COR-L47 (cell line): Measurements from ENCODE around the gene IGFBP6.

Experiments
- DNase-seq: peaks from one replicate; lab custom pipeline; 2025; lab: John Stamatoyannopoulos, UW

IGFBP6 gene

DNA sequence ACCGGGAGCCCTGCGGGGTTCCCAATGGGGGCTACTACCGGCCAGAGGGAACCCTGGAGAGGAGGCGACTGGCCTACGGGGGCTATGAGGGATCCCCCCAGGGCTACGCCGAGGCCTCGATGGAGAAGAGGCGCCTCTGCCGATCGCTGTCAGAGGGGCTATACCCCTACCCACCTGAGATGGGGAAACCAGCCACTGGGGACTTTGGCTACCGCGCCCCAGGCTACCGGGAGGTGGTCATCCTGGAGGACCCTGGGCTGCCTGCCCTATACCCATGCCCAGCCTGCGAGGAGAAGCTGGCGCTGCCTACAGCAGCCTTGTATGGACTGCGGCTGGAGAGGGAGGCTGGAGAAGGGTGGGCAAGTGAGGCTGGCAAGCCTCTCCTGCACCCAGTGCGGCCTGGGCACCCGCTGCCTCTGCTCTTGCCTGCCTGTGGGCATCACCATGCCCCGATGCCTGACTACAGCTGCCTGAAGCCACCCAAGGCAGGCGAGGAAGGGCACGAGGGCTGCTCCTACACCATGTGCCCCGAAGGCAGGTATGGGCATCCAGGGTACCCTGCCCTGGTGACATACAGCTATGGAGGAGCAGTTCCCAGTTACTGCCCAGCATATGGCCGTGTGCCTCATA lies 37.9 kb upstream of the IGFBP6 start:
- DNase-seq: no peak

- no peak for DNase-seq
Observed at GRCh38 chr12:53060064-53060720, 37.3 kb upstream of the IGFBP6 start.

- peak; percentile 53 for DNase-seq
Observed at GRCh38 chr12:53060721-53061276, 36.7 kb upstream of the IGFBP6 start.

- DNase-seq: peak; percentile 88
Observed at GRCh38 chr12:53061404-53062010, 36.0 kb upstream of the IGFBP6 start.

GRCh38 chr12:53062011-53062961 lies 35.2 kb upstream of the IGFBP6 start:
- no peak for DNase-seq

DNA sequence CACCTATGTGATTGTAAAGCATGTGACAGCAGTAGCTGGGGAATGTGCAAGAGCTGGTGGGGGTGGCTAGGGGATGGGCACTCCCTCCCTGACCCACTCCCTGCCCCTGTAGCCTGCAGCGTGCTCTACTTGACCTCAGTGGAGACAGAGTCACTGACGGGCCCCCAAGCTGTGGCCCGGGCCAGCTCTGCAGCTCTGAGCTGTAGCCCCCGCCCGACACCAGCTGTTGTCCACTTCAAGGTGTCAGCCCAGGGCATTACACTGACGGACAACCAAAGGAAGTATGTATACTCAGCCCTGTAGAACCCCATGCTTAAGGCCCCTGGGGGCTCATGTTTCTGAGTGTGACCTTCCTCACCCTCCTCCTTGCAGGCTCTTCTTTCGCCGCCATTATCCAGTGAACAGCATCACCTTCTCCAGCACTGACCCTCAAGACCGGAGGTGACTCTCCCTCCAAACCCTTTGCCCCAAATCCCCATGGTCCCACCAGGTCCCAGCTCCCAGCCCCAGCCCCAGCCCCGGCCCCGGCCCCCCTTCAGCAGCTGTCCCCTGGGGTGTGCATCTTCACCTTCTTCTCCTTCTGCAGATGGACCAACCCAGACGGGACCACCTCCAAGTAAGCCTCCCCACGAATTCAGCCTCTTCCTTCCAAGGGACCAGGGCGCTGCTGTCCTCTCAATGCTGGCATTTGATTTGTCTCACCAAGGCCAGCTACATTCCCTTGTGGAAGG lies 34.3 kb upstream of the IGFBP6 start:
- no peak for DNase-seq

GRCh38 chr12:53063708-53064612 lies 33.5 kb upstream of the IGFBP6 start:
- DNase-seq: peak; percentile 82

DNA sequence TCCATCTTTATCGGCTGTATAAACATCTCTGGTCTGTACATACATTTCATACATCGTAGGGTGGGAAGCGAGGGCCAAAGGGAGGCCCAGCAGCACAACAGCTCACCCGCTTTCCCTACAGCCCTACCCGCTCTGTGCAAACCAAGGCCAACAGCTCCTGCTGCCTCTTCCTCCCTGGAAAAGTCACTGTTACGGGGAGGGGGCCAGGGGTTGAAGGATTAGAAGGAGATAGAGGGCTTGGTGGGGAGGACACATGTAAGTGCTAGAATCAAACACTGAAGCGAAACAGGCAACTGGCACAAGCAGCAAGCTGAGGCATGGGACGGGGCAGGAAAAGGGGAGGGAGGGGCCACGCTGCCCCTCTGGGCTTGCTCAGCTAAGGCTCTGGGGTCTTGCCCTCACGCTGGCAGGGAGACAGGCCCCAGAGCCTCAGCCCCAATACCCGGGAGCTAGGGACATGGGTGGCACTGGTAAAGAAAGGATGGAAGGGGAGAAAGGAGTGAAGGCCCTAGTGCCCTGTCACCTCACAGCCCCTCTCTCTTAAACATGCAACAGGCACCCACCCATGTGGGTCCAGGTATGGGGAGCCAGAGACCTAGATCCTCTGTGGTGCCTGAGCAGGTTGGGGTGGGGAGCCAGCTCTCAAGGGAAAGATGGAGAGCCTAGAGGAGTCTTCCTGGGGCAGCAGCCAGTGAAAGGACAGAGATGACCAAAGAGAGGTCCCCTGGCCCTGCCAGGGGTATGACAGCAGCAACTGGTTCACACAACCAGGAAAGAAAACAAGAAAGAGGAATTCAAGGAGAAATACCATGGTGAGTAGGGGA lies 32.6 kb upstream of the IGFBP6 start:
- no peak for DNase-seq

- no peak for DNase-seq
Observed at GRCh38 chr12:53065470-53065869, 32.0 kb upstream of the IGFBP6 start.

GRCh38 chr12:53065975-53066931 lies 31.2 kb upstream of the IGFBP6 start:
- peak; percentile 75 for DNase-seq

- no peak for DNase-seq
Observed at GRCh38 chr12:53067074-53067992, 30.1 kb upstream of the IGFBP6 start.

GRCh38 chr12:53067993-53068770 lies 29.3 kb upstream of the IGFBP6 start:
- no peak for DNase-seq

DNA sequence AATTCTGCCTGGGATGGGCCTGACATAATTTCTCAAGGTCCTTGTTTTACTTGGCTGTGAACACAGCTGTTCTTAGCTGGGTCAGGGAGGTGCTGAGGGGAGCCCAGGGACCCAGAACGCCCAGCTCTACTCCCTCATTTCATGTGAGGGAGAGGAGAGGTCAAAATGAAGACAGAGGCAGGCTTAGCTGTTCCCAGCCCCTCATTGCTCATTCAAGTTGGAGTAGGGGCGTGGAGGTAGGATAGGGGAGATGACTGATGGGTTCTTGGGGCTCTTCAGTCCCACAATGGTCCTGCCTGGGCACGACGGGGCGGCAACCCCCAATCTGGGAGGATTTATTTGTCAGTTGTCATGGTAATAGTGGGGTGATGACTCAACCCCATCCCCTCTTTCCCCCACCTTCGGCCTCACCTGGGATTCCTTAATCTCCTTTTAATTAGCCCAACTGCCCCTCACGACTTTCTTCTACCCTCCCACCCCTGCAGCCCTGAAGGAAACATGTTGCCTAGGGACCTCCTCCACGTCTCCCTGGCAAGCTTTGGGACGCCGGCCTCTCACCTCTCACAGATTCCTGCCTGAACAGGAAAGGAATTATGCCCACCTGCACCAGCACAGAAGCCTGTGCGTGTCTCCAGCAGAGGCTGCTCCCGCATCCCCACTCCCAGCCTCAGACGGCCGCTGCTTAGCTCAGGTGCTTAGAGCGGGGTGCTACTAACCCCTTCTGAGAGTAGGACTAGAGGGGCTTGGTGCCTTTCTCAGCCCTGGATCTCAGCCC lies 28.5 kb upstream of the IGFBP6 start:
- no peak for DNase-seq

- no peak for DNase-seq
Observed at GRCh38 chr12:53069621-53070410, 27.7 kb upstream of the IGFBP6 start.
